ENCODE results near the gene CYTL1. TPM values are rescaled to one million over a fixed set of nuclear protein-coding genes. Genes with fewer than 3 reads are reported as not detected.

CYTL1 gene
- total RNA-seq, 1 donor from 2014 or later: not detected

GRCh38 chr4:5048721-5049120 is 29.5 kb upstream of the CYTL1 start:
- no peak overlapping the region for H3K4me3 Mint-ChIP-seq (ENCODE audit: unreplicated experiment)
- peaks cover 5% of the 10 kb centered on the region for H3K9me3 Mint-ChIP-seq (ENCODE audit: unreplicated experiment)
- H3K27me3 Mint-ChIP-seq (ENCODE audit: unreplicated experiment): peaks cover 14% of the 10 kb centered on the region
- no peak for DNase-seq
- H3K36me3 Mint-ChIP-seq (ENCODE audit: unreplicated experiment): no peaks in the 10 kb centered on the region
- no peaks in the 10 kb centered on the region for H3K4me1 Mint-ChIP-seq (ENCODE audit: low read depth, unreplicated experiment)
- no peak for TF ChIP-seq CTCF (IDR thresholded peaks at IDR 0.05; ENCODE audit: partially characterized antibody, unreplicated experiment)
- no peak overlapping the region for H3K27ac Mint-ChIP-seq (ENCODE audit: unreplicated experiment)

DNA sequence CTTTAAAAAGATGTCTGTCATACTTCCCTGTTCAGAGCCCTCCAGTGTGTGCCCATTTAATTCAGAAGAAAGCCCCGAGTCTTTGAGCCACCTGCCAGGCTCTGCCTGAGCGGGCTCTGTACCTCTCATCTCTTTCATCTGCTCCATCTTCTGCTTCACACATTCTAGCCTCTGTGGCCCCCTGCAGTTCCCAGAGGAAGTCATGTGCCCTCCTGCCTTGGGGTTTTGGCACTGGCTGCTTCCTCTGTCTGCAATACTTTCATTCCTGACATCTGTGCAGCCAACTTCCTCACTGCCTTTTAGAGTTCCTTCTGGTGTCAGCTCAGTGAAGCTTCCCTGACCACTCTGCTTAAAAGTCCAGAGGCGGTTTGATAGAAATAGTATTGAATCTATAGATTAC is 25.8 kb upstream of the CYTL1 start:
- peaks cover 5% of the 10 kb centered on the region for H3K27me3 Mint-ChIP-seq (ENCODE audit: unreplicated experiment)
- no peaks in the 10 kb centered on the region for H3K4me1 Mint-ChIP-seq (ENCODE audit: low read depth, unreplicated experiment)
- H3K4me3 Mint-ChIP-seq (ENCODE audit: unreplicated experiment): no peak overlapping the region
- no peaks in the 10 kb centered on the region for H3K36me3 Mint-ChIP-seq (ENCODE audit: unreplicated experiment)
- H3K9me3 Mint-ChIP-seq (ENCODE audit: unreplicated experiment): peaks cover 3% of the 10 kb centered on the region
- TF ChIP-seq CTCF (IDR thresholded peaks at IDR 0.05; ENCODE audit: partially characterized antibody, unreplicated experiment): no peak
- H3K27ac Mint-ChIP-seq (ENCODE audit: unreplicated experiment): no peak overlapping the region
- DNase-seq: no peak

GRCh38 chr4:5044341-5044740 is 25.1 kb upstream of the CYTL1 start:
- no peaks in the 10 kb centered on the region for H3K4me1 Mint-ChIP-seq (ENCODE audit: low read depth, unreplicated experiment)
- DNase-seq: no peak
- H3K27ac Mint-ChIP-seq (ENCODE audit: unreplicated experiment): no peak overlapping the region
- H3K9me3 Mint-ChIP-seq (ENCODE audit: unreplicated experiment): peaks cover 3% of the 10 kb centered on the region
- H3K36me3 Mint-ChIP-seq (ENCODE audit: unreplicated experiment): no peaks in the 10 kb centered on the region
- no peak overlapping the region for H3K4me3 Mint-ChIP-seq (ENCODE audit: unreplicated experiment)
- TF ChIP-seq CTCF (IDR thresholded peaks at IDR 0.05; ENCODE audit: partially characterized antibody, unreplicated experiment): no peak
- H3K27me3 Mint-ChIP-seq (ENCODE audit: unreplicated experiment): peaks cover 5% of the 10 kb centered on the region

DNA sequence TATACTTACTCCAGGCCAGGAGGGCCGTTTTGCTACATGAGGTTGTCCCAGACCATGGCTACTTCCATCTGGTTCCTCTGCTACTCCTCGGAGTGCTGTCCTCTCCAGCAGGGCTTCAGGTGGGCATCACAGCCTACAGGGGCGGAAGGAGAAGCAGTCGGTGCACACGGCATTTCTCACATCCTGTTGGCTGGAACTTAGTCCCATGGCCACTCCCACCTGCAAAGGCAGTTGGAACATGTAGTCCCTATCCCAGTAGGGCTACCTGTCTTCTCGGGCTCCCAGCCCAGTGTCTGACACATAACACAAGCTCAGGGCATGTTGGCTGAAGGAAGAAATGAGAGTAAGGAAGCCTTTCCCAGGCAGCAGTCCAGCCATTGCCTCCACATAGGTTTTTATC is 24.3 kb upstream of the CYTL1 start:
- no peaks in the 10 kb centered on the region for H3K36me3 Mint-ChIP-seq (ENCODE audit: unreplicated experiment)
- no peak overlapping the region for H3K4me3 Mint-ChIP-seq (ENCODE audit: unreplicated experiment)
- H3K9me3 Mint-ChIP-seq (ENCODE audit: unreplicated experiment): peaks cover 3% of the 10 kb centered on the region
- H3K4me1 Mint-ChIP-seq (ENCODE audit: low read depth, unreplicated experiment): no peaks in the 10 kb centered on the region
- no peak for DNase-seq
- no peak overlapping the region for H3K27ac Mint-ChIP-seq (ENCODE audit: unreplicated experiment)
- TF ChIP-seq CTCF (IDR thresholded peaks at IDR 0.05; ENCODE audit: partially characterized antibody, unreplicated experiment): no peak
- H3K27me3 Mint-ChIP-seq (ENCODE audit: unreplicated experiment): peaks cover 5% of the 10 kb centered on the region

GRCh38 chr4:5041699-5042098 is 22.4 kb upstream of the CYTL1 start:
- H3K9me3 Mint-ChIP-seq (ENCODE audit: unreplicated experiment): peaks cover 3% of the 10 kb centered on the region
- H3K4me1 Mint-ChIP-seq (ENCODE audit: low read depth, unreplicated experiment): no peaks in the 10 kb centered on the region
- no peak overlapping the region for H3K27ac Mint-ChIP-seq (ENCODE audit: unreplicated experiment)
- no peak overlapping the region for H3K4me3 Mint-ChIP-seq (ENCODE audit: unreplicated experiment)
- DNase-seq: no peak
- peaks cover 5% of the 10 kb centered on the region for H3K27me3 Mint-ChIP-seq (ENCODE audit: unreplicated experiment)
- no peak for TF ChIP-seq CTCF (IDR thresholded peaks at IDR 0.05; ENCODE audit: partially characterized antibody, unreplicated experiment)
- no peaks in the 10 kb centered on the region for H3K36me3 Mint-ChIP-seq (ENCODE audit: unreplicated experiment)
